Testis (tissue), 2 donors: ENCODE results near the gene NR6A1.

Experiments used
- CTCF ChIP-seq, 3 experiments: fragments of 450-650 bp in 2 of 3; fragments of 200-600 bp in 1 of 3; sonication (generic) in 1 of 3; IDR thresholded peaks; one replicate each; pipeline ENCODE4 v1.5.1; 2016 to 2019; ENCODE audit warnings: antibody characterized with exemption in 3 of 3, mild to moderate bottlenecking in 2 of 3, moderate library complexity in 1 of 3
- POLR2A ChIP-seq: fragments of 450-650 bp; IDR thresholded peaks from one replicate; pipeline ENCODE4 v1.6.1; 2017; ENCODE audit warnings: antibody characterized with exemption, mild to moderate bottlenecking, moderate library complexity

GRCh38 chr9:124594673-124595072 is 176.4 kb downstream of the NR6A1 start:
- TF ChIP-seq CTCF (IDR thresholded peaks at IDR 0.05) (no peak), POLR2A (no peak)
